UCSD-AML1 (cell line): ENCODE measurements around the gene CALML3.

Experiments used
- DNase-seq: peaks from one replicate; lab custom pipeline; 2025; ENCODE audit not compliant: unreplicated experiment; lab: John Stamatoyannopoulos, UW

The CALML3 gene

GRCh38 chr10:5523796-5524574 lies 776 bp upstream of the CALML3 start:
- DNase-seq: no peak

GRCh38 chr10:5525561-5526341 lies 990 bp downstream of the CALML3 start:
- DNase-seq: no peak

DNA sequence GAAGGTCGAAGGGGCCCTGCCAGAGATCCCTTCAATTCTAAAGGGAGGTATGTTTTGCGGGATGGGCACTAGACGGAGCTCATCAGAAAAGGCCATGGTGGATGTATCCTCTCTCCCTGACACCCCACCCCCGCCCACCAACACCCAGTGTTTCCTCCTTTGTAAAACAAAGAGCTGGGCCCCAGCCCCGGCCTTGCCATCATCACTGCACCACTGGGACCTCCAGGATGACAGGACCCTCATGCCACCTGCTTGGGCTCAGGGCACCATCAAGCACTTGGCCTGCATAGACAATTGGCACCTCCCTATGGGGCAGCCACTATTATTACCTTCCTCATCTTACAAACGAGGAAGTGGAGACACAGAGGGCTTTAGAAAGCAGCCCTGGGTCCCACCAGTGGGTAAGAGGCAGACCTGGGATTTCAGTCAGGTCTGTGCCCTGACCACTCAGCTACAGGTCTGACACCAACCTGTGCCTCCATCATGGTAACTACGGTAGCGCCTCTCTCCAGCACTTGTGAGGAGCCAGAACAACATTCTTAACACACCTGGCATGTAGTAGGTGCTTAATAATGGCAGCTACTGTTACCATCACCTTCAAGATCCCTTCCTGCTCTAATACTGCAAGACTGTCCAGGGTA lies 2.0 kb downstream of the CALML3 start:
- no peak for DNase-seq

DNA sequence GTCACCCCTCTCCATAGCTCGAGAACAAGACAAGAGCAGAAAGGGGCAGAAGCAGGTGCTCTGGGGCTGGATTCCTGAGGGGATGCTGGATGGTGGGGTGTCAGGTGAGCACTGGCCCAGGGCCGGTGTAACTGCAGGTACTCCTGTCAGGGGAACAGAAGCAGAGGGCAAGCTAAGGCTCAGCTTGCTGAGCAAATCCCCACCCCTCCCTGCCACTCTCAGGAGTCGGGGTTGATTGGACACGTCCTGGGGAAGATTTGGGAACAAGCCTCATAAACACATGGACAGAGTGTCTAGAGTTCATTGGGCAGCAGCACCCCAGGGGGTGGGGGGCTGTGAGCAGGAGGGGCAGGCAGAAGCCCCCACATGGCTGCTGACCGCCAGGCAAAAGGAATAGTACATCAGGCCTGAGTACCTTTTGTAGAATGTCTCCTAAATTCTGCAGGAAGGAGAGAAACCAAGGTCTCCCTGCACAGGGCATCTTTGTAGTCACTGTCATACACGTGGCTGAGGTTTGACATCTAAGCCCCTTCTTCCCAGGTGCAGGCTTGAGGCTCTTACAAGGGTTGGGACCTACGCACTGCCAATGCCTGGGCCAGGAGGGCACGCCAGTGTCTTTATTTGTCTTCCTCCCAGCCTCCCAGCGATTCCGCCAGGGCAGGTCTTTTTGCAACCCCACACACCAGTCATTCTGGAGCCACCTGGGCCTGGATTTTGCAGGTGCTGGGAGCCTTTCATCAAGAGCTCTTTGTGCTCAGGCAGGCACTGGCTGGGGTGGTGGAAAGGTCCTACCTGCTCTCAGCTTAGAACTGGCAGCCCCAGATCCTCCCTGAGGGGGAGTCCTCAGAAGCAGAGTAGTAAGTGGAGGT lies 2.8 kb downstream of the CALML3 start:
- DNase-seq: no peak

- no peak for DNase-seq
Observed at GRCh38 chr10:5528989-5529701, 4.4 kb downstream of the CALML3 start.

DNA sequence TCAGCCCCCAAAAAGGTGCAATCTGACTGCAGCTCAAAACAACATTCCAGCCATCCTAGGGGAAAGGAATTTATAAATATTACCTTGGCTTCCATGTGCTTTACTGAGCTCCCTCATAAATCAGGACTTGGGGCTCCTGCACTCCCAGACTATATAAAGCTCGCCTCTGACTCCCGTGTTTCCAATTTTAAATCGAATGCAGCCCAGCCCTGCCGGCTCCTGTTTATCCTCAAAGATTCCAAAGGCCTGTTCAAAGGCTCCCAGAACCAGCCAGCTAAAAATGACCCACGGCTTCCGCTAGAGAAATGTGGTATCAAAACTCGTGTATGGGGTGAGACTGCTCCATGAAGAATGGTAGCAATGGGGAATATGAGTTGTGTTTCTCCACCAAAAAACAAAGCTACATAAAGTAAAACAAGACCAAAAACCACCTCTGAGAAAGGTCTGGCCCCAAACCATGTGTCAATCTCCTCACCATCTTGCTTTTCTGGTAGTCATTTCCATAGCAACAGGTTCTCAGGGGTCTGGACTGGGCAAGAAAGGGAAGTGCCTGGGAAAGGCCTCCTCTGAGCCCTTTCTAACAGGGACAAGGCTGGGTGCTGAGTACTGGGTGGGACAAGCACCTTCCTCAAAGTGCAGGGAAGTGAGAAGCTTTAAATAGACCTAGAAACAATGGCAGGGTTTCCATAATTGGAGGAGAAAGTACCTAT lies 5.1 kb downstream of the CALML3 start:
- DNase-seq: no peak

DNA sequence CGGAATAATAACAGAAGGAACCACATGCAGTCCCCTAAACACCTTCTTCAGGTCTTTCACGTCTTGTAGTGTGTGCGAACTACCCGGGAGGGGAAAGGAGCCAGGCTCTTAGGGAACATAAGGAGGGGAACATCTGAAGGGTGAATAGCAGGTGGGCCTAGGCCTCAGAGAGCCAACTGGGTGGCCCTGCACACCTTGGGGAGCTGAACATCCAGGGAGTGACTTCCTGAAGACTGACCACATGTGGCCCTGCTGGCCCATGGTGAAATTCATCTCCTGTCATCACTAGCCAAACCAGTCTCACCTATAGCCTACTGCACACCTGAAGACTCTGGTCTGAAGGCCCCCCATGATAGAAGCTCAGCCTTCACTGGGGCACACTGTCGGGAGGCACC lies 5.6 kb downstream of the CALML3 start:
- no peak for DNase-seq

DNA sequence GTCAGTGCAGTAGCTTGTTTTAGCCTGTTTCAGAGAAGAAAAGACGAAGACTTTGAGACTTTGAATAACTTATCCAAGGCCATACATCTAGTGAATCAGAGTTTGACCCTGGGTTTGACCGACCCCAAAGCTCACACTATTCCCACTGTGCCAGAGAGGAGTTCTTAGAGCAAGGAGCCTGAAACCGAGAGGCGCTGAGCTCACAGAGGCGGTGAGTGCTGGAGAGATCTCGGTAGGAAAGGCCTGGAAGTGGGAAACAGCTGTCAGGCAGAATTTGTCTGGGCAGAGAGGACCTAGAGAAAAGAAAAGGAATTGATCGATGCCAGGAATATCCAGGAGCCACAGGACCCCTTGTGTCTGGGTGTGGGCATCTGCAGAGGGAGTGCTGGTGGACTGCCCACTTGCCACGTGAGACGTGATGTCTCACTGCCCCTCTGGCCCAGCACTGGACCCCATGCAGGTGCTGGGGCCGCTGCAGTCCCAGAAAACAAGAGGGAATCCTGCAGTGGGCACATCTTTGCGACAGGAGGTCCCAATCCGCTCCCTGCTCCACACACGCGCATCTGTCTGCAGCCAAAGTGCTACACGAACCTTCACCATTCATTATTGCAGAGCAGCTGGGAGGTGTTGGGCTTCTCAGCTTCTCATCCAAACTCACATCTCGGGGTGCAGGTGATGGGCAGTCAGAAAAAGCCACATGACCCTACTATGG lies 6.2 kb downstream of the CALML3 start:
- no peak for DNase-seq

DNA sequence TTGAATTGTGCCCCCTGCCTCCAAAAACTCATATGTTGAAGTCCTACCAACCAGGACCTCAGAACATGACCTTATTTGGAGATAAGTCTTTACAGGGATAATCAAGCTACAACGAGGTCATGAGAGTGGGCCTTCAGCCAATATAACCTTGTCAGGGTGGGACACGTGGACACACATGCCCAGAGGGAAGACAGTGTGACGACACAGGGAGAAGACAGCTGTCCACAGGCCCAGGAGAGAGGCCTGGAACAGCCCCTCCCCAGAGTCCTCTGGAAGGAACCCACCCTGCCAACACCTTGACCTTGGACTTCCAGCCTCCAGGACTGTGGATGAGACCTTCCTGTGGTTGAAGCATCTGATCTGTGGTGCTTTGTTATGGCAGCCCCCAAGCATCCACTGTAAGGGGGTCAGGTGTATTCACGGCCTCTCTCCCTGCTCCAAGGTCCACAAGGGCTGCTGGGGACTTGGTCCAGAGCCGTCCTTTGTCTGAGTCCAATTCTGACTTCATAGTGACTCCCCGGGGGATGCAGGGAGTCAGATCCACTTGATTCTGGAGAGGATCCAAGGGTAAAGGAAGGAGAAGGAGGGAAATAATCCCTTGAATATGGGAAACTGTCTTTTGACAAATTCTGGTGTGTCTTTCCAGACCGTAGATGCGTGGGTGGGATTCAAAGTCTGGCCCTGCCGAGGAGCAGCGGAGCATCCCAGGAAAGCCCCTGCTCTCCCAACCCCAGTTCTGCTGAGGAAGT lies 7.0 kb downstream of the CALML3 start:
- no peak for DNase-seq

GRCh38 chr10:5532307-5532605 lies 7.5 kb downstream of the CALML3 start:
- DNase-seq: no peak

DNA sequence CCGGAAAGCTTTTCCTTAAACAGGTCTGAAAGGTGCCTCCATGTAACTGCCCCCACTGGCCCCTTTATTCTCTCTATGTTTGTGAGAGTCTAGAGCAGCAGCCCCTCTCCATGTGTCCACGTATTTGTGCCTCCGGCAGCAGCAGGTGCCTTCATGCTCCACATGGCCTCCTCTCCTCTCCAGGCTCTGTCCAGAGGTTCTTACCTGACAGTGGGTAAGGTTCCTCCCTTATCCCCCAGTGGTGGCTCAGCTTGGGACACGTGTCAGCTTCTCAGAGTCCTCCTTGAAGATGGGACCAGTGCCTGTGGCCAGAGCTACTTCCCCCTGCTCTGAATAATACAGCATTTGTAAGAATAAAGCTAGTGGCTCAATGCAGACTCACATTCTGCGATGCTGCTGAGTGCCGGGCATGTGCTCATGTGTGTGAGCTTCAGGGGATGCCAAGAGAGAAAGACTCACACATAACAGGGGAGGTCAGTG lies 7.9 kb downstream of the CALML3 start:
- DNase-seq: no peak

- DNase-seq: no peak
Observed at GRCh38 chr10:5533098-5533731, 8.5 kb downstream of the CALML3 start.

- no peak for DNase-seq
Observed at GRCh38 chr10:5534051-5534821, 9.5 kb downstream of the CALML3 start.

DNA sequence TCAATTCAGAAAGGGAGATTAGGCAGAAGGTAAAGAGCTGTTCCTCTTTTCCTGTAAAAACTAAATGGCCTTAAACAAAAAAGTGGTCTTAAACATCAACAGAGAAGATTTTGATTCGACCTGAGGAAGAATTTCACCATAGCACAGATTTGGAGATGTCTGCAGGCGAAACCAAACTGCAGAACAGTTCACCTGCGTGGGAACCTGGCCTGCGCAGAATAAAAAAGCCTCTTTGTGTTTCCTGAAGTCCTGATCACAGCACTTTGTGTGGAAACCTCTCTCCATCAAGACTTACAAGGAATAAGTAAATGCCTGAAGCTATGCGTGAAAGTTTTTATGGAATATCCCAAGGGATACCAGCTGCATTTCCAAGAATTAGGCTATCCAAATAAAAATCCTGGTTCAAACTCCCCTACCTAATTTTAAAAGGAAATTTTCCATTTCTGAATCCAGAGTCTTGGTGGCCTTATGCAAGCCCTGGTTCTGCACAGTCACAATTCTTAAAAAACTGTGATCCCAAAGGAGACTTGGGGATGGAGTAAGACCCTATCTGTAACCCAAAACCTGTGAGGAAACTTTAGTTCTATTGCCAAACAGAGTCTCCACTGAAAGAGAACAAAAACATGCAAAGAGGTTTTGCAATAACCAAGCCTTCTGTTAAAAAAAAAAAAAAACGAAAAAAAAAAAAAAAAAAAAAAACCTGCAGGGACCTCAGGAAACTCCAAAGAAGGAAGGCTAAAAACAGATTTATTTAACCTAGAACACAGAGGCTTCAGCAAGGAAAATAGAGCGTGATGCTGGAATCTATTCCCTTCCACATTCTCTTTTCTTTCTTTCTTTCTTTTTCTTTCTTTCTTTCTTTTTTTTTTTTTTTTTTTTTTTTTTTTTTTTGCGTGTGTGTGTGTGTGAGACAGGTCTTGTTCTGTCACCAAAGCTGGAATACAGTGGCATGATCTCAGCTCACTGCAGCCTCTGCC lies 10.4 kb downstream of the CALML3 start:
- DNase-seq: no peak

- DNase-seq: no peak
Observed at GRCh38 chr10:5536486-5537081, 11.8 kb downstream of the CALML3 start.

DNA sequence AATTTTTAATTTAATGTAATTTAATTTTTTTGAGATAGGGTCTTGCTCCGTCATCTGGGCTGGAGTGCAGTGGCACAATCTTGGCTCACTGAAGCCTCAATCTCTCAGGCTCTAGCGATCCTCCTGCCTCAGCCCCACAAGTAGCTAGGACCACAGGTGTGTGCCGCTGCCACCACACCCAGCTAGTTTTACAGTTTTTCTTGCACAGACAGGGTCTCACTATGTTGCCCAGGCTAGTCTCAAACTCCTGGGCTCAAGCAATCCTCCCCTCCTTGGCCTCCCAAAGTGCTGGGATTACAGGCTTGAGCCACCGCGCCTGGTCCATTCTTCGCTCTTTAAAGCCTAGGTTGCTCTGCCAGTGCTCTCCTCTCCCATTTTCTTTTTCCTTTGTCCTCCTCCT lies 12.9 kb downstream of the CALML3 start:
- no peak for DNase-seq
